HepG2 (cell line): ENCODE data around the gene OSER1. TPM values are rescaled to one million over a fixed set of nuclear protein-coding genes. Genes with fewer than 3 reads are reported as not detected.

Experiments
- AGO2 ChIP-seq: fragments of 200-400 bp; formaldehyde crosslinking; optimal IDR thresholded peaks from 2 replicates; pipeline ENCODE3; 2017; ENCODE audit warnings: mild to moderate bottlenecking, low read depth, low read length, moderate library complexity
- ARID3A ChIP-seq: IDR thresholded peaks from 2 replicates; pipeline ENCODE4 v1.6.1; 2012; ENCODE audit warnings: low read depth, low read length, improper control_type of control experiment
- ATM ChIP-seq: fragments of 450-650 bp; IDR thresholded peaks from 2 replicates; pipeline ENCODE4 v1.7.1; 2017; ENCODE audit warnings: mild to moderate bottlenecking, borderline replicate concordance
- CAMTA2 ChIP-seq: sonication (generic); formaldehyde crosslinking; IDR thresholded peaks from 2 replicates; pipeline ENCODE4 v1.4.0; 2020; ENCODE audit warnings: mild to moderate bottlenecking, missing genetic modification reagents, borderline replicate concordance
- CCDC6 ChIP-seq: sonication (generic); formaldehyde crosslinking; IDR thresholded peaks from 2 replicates; pipeline ENCODE4 v1.8.1; 2022; ENCODE audit warnings: mild to moderate bottlenecking, missing genetic modification reagents, moderate library complexity
- CEBPZ ChIP-seq: IDR thresholded peaks from 2 replicates; pipeline ENCODE4 v1.6.1; 2012; ENCODE audit warnings: low read length, improper control_type of control experiment
- CENPT ChIP-seq: sonication (generic); formaldehyde crosslinking; IDR thresholded peaks from 2 replicates; pipeline ENCODE4 v1.8.0; 2022; ENCODE audit warnings: low read depth, mild to moderate bottlenecking, moderate library complexity, missing genetic modification reagents
- ETS1 ChIP-seq: sonication (generic); formaldehyde crosslinking; IDR thresholded peaks from 2 replicates; pipeline ENCODE4 v1.4.0; 2020; ENCODE audit warnings: missing genetic modification reagents
- FOXC1 ChIP-seq: sonication (generic); formaldehyde crosslinking; IDR thresholded peaks from 2 replicates; pipeline ENCODE4 v1.8.0; 2022; ENCODE audit warnings: mild to moderate bottlenecking, missing genetic modification reagents, borderline replicate concordance
- FOXJ3 ChIP-seq: sonication (generic); formaldehyde crosslinking; IDR thresholded peaks from 2 replicates; pipeline ENCODE4 v1.4.0; 2020; ENCODE audit warnings: missing genetic modification reagents, mild to moderate bottlenecking, borderline replicate concordance
- GATAD1 ChIP-seq: IDR thresholded peaks from 2 replicates; pipeline ENCODE4 v1.6.1; 2016; ENCODE audit warnings: missing genetic modification reagents, missing compliant biosample characterization
- HIVEP1 ChIP-seq: sonication (generic); formaldehyde crosslinking; IDR thresholded peaks from 2 replicates; pipeline ENCODE4 v1.4.0; 2020; ENCODE audit warnings: mild to moderate bottlenecking, missing genetic modification reagents
- MAX ChIP-seq: IDR thresholded peaks from 2 replicates; pipeline ENCODE4 v1.6.1; 2012; ENCODE audit warnings: inconsistent platforms
- PHF8 ChIP-seq: sonication (generic); formaldehyde crosslinking; IDR thresholded peaks from 2 replicates; pipeline ENCODE4 v1.5.0; 2020; ENCODE audit warnings: missing genetic modification reagents
- REL ChIP-seq: sonication (generic); formaldehyde crosslinking; conservative IDR thresholded peaks from 2 replicates; pipeline ENCODE4 v1.8.0; 2022; ENCODE audit warnings: mild to moderate bottlenecking, missing genetic modification reagents, moderate library complexity
- SALL1 ChIP-seq: sonication (generic); formaldehyde crosslinking; IDR thresholded peaks from 2 replicates; pipeline ENCODE4 v1.8.0; 2022; ENCODE audit warnings: mild to moderate bottlenecking, missing genetic modification reagents
- SIN3A ChIP-seq: IDR thresholded peaks from 2 replicates; pipeline ENCODE4 v1.6.1; 2011; ENCODE audit warnings: low read depth, mild to moderate bottlenecking, control low read depth, low read length, borderline replicate concordance
- SMARCE1 ChIP-seq: fragments of 450-650 bp; IDR thresholded peaks from 2 replicates; pipeline ENCODE4 v1.6.1; 2017; ENCODE audit warnings: borderline replicate concordance
- SOX13 ChIP-seq, 3 experiments: fragments of 450-650 bp in 1 of 3; sonication (generic) in 1 of 3; formaldehyde crosslinking in 1 of 3; IDR thresholded peaks in 2 of 3; conservative IDR thresholded peaks in 1 of 3; 2 replicates each; pipeline versions ENCODE4 v1.5.0 to v1.6.1; 2016 to 2020; ENCODE audit warnings: antibody characterized with exemption in 1 of 3, mild to moderate bottlenecking in 1 of 3, missing compliant biosample characterization in 1 of 3, missing genetic modification reagents in 1 of 3, moderate library complexity in 1 of 3
- SRSF4 ChIP-seq: fragments of 200-400 bp; formaldehyde crosslinking; IDR thresholded peaks from one replicate; pipeline ENCODE4 v1.6.1; 2018; ENCODE audit warnings: mild to moderate bottlenecking, low read depth, low read length, moderate library complexity; ENCODE audit not compliant: poor library complexity, severe bottlenecking
- TCF7 ChIP-seq: sonication (generic); IDR thresholded peaks from 2 replicates; pipeline ENCODE4 v1.6.1; 2016; ENCODE audit warnings: antibody characterized with exemption, low read depth
- ZMYM2 ChIP-seq: sonication (generic); formaldehyde crosslinking; IDR thresholded peaks from 2 replicates; pipeline ENCODE4 v1.8.0; 2022; ENCODE audit warnings: mild to moderate bottlenecking, missing genetic modification reagents
- ZNF180 ChIP-seq: sonication (generic); formaldehyde crosslinking; IDR thresholded peaks from 2 replicates; pipeline ENCODE4 v1.4.0; 2020; ENCODE audit warnings: low read depth, missing genetic modification reagents, borderline replicate concordance
- ZNF550 ChIP-seq: sonication (generic); formaldehyde crosslinking; IDR thresholded peaks from 2 replicates; pipeline ENCODE4 v1.4.0; 2020; ENCODE audit warnings: mild to moderate bottlenecking, missing genetic modification reagents, borderline replicate concordance
- ZNF619 ChIP-seq: sonication (generic); formaldehyde crosslinking; IDR thresholded peaks from 2 replicates; pipeline ENCODE4 v1.4.0; 2020; ENCODE audit warnings: mild to moderate bottlenecking, missing genetic modification reagents
- ZNF674 ChIP-seq: sonication (generic); formaldehyde crosslinking; IDR thresholded peaks from 2 replicates; pipeline ENCODE4 v1.5.0; 2020; ENCODE audit warnings: low read depth, mild to moderate bottlenecking, missing genetic modification reagents
- polyA plus RNA-seq, 8 experiments: library from polyadenylated mRNA; depleted of rRNA in 3 of 8; stranded (reverse) in 7 of 8; unstranded in 1 of 8; fragments of >200 nt; fragmentation: Illumina TruSeq in 4 of 8; extraction: Trizol in 4 of 8; gene quantifications; 2 replicates each; pipeline versions ENCODE4 v1.2.1 to v1.2.3, GENCODE V29; 2011 to 2016; ENCODE audit warnings: low read depth in 4 of 8, missing spikeins in 1 of 8, mixed read lengths in 1 of 8; ENCODE audit not compliant: insufficient read depth in 1 of 8
- total RNA-seq, 5 experiments: library from RNA; depleted of rRNA; stranded (reverse); fragments of >200 nt; fragmentation: Illumina TruSeq; extraction: Trizol; gene quantifications; 2 replicates each; pipeline ENCODE4 v1.2.3, GENCODE V29; 2016; ENCODE audit warnings: low read depth in 1 of 5

Gene OSER1
- total and polyA plus RNA-seq, 2 of the 13 experiments (the other 11 are each of a cell fraction or from before 2014, with no cell fraction given): 71.2 to 71.5 TPM

GRCh38 chr20:44215125-44215524, 4.6 kb upstream of the OSER1 start (continued):
- TF ChIP-seq GATAD1: peak; percentile 69
- TF ChIP-seq ZNF180 (CRISPR knock-in tag): no peak
- TF ChIP-seq ZMYM2 (CRISPR knock-in tag): no peak
- no peak for TF ChIP-seq TCF7
- no peak for TF ChIP-seq AGO2
- TF ChIP-seq CAMTA2: no peak
- TF ChIP-seq SIN3A: no peak
- TF ChIP-seq FOXJ3: no peak
- TF ChIP-seq SRSF4: no peak
- no peak for TF ChIP-seq ETS1 (CRISPR knock-in tag)
- TF ChIP-seq MAX: peak; percentile 46; the same call in 1 of the 2 replicates
- TF ChIP-seq SOX13 (IDR thresholded peaks at IDR 0.05): no peak
- peak in 1 of 2 experiments; percentile 41; a peak in 1 of 4 replicates for TF ChIP-seq SOX13 (CRISPR knock-in tag; conservative IDR thresholded peaks at IDR 0.05 in 1 of 2, IDR thresholded peaks at IDR 0.05 in 1 of 2)
- TF ChIP-seq ATM: no peak
- no peak for TF ChIP-seq REL (CRISPR knock-in tag)
- no peak for TF ChIP-seq SMARCE1
- no peak for TF ChIP-seq CCDC6 (CRISPR knock-in tag)
- no peak for TF ChIP-seq HIVEP1 (CRISPR knock-in tag)
- TF ChIP-seq CENPT (CRISPR knock-in tag): no peak
- TF ChIP-seq ARID3A: no peak
- no peak for TF ChIP-seq ZNF619
- TF ChIP-seq ZNF550 (CRISPR knock-in tag): no peak
- TF ChIP-seq SALL1 (CRISPR knock-in tag): peak; percentile 45; the same call in 1 of the 2 replicates
- no peak for TF ChIP-seq FOXC1 (CRISPR knock-in tag)
- TF ChIP-seq PHF8 (CRISPR knock-in tag): no peak
- no peak for TF ChIP-seq CEBPZ
- no peak for TF ChIP-seq ZNF674 (CRISPR knock-in tag)
